ENCODE measurements around the gene WDCP.

Gene WDCP

GRCh38 chr2:24007693-24008092 lies 39.5 kb downstream of the WDCP start:
- in situ Hi-C loops (cut with HindIII; ENCODE audit: low sequenced_read_pairs), result no loop called here

GRCh38 chr2:23994567-23994966 lies 52.6 kb downstream of the WDCP start:
- in situ Hi-C loops (cut with HindIII; ENCODE audit: low sequenced_read_pairs), result no loop called here

GRCh38 chr2:23993736-23994269 lies 53.4 kb downstream of the WDCP start:
- in situ Hi-C loops (cut with HindIII; ENCODE audit: low sequenced_read_pairs), result no loop called here

- in situ Hi-C loops (cut with HindIII; ENCODE audit: low sequenced_read_pairs), result no loop called here
Observed at GRCh38 chr2:23992931-23993330, 54.3 kb downstream of the WDCP start.

GRCh38 chr2:23988371-23988770 lies 58.8 kb downstream of the WDCP start:
- in situ Hi-C loops (cut with HindIII; ENCODE audit: low sequenced_read_pairs), result no loop called here

All from endothelial cell of hepatic sinusoid (primary cell).